Neural progenitor cell (in vitro differentiated cells): Measurements from ENCODE around the gene PRR33.

Experiments
- EZH2 ChIP-seq: fragments of 200-600 bp; sonication (generic); IDR thresholded peaks from 2 replicates; pipeline ENCODE4 v1.6.1; 2017; ENCODE audit warnings: antibody characterized with exemption, mild to moderate bottlenecking, moderate library complexity
- EZH2phosphoT487 ChIP-seq: fragments of 200-600 bp; sonication (generic); IDR thresholded peaks from 2 replicates; pipeline ENCODE4 v1.6.1; 2017; ENCODE audit warnings: antibody characterized with exemption
- TF ChIP-seq, protein P1 (sequence below): fragments of 200-600 bp; sonication (generic); IDR thresholded peaks from 2 replicates; pipeline ENCODE4 v1.5.1; 2017; ENCODE audit warnings: antibody characterized with exemption, mild to moderate bottlenecking

DNA sequence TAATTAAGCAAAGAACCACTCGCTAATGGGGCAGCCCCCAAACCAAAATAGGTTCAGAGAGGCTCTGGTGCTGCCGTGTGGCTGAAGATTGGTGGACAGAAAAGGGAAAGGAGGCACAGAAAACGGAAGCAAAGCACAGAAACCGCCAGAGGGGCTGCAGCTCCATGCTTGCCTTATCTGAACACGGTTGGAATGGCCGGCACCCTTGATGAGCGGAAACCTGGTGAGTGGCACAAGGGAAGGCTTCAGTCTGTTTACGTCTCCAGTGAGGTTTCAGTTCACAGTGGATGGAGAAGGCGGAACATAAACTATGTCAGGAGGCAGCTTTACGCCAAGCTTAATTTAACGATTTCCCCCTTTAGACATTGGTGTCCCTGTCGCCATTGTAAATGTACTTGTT, 5.2 kb upstream of the PRR33 start:
- TF ChIP-seq, protein P1, sequence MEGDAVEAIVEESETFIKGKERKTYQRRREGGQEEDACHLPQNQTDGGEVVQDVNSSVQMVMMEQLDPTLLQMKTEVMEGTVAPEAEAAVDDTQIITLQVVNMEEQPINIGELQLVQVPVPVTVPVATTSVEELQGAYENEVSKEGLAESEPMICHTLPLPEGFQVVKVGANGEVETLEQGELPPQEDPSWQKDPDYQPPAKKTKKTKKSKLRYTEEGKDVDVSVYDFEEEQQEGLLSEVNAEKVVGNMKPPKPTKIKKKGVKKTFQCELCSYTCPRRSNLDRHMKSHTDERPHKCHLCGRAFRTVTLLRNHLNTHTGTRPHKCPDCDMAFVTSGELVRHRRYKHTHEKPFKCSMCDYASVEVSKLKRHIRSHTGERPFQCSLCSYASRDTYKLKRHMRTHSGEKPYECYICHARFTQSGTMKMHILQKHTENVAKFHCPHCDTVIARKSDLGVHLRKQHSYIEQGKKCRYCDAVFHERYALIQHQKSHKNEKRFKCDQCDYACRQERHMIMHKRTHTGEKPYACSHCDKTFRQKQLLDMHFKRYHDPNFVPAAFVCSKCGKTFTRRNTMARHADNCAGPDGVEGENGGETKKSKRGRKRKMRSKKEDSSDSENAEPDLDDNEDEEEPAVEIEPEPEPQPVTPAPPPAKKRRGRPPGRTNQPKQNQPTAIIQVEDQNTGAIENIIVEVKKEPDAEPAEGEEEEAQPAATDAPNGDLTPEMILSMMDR = no peak
- no peak for TF ChIP-seq EZH2
- TF ChIP-seq EZH2phosphoT487 = no peak
